ENCODE measurements around the gene RBM6. TPM values are rescaled to one million over a fixed set of nuclear protein-coding genes. Genes with fewer than 3 reads are reported as not detected.

The RBM6 gene
- total and polyA plus RNA-seq, 7 donors, result 21.6 to 42.8 (median 29.8) TPM

DNA sequence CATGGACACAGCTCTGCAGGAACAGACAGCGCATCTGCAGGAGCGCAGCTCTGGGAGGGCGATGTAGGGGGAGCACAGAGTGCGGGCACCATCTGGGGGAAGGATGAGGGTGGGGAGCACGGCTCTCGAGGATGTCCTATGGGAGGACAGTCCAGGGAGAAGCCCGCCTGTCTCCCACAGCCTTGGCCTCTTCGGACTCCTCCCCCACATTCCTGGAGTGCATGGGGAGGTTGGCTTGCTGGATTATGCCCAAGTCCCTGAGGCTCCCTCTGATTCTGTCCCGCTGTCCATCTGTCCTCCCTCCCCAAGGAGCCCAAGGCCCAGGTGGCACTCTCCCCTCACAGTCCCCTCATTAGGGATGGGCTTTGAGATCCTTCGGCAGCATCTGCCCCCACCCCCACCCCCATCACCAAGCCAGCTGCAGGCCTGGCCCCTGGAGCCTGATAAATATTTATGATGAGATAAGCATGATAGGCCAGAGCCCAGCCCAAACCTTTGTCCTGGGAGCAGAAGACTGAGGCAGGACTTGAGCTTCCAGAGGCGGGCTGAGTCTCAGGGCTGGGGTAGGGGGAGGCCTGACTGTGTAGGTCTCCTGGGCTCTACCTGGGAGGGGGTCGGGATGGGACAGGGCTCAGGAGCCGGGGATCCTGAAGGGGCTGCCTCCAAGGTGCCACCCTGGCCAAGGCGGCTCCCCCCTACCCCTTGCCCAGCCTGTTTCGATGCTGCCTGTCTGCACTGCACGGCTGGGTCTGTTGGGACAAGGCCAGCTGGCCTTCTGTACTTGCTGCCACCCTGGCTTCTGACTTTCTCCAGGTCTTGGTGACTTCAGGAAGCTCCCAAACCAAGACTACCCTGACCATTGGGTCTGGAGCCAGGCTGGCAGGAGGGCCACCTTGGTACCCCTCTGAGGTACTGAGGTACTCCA is 186.6 kb downstream of the RBM6 start:
- TF ChIP-seq, protein P1, sequence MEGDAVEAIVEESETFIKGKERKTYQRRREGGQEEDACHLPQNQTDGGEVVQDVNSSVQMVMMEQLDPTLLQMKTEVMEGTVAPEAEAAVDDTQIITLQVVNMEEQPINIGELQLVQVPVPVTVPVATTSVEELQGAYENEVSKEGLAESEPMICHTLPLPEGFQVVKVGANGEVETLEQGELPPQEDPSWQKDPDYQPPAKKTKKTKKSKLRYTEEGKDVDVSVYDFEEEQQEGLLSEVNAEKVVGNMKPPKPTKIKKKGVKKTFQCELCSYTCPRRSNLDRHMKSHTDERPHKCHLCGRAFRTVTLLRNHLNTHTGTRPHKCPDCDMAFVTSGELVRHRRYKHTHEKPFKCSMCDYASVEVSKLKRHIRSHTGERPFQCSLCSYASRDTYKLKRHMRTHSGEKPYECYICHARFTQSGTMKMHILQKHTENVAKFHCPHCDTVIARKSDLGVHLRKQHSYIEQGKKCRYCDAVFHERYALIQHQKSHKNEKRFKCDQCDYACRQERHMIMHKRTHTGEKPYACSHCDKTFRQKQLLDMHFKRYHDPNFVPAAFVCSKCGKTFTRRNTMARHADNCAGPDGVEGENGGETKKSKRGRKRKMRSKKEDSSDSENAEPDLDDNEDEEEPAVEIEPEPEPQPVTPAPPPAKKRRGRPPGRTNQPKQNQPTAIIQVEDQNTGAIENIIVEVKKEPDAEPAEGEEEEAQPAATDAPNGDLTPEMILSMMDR (IDR thresholded peaks at IDR 0.05), result no peak
- ATAC-seq (no peak), DNase-seq (peak in 1 of 2 donors; percentile 49)
- Histone ChIP-seq H3K4me3 (no peak overlapping the region), H3K4me1 (peaks cover 4% of the 10 kb centered on the region), H3K27me3 (ENCODE audit: insufficient read depth in 3 of 3, low read length in 2 of 3) (no peaks in the 10 kb centered on the region), H3K27ac (no peak overlapping the region), H3K36me3 (ENCODE audit: insufficient read depth in 1 of 2, low read depth in 1 of 2) (no peaks in the 10 kb centered on the region), H3K9me3 (no peaks in the 10 kb centered on the region)
- intact Hi-C loops (cut with DNase I), result no loop called here
- 53 to 67% (median 62%) methylated on average over 16 of the region's 16 CpGs for WGBS, 3 donors

Other genes with a start within 250 kb of the RBM6 start
- under 1 TPM in 1 of 4 donors, not detected in 3; 0.36 TPM for gene AMIGO3, start 220.5 kb upstream of the RBM6 start, total RNA-seq
- gene AMIGO3, start 220.5 kb upstream of the RBM6 start, polyA plus RNA-seq, result under 1 TPM; 0.38 to 0.94 (median 0.49) TPM
- gene GMPPB, start 216.2 kb upstream of the RBM6 start, total RNA-seq, result 10 to 100 TPM in 2 of 4 donors, 1 to 10 TPM in 2; 9.3 to 14.5 (median 11.1) TPM
- 10 to 100 TPM; 12.5 to 30.7 (median 22.2) TPM for gene GMPPB, start 216.2 kb upstream of the RBM6 start, polyA plus RNA-seq
- 10 to 100 TPM; 11.6 to 16.1 (median 13.1) TPM for gene IP6K1, start 153.6 kb upstream of the RBM6 start, total RNA-seq
- gene IP6K1, start 153.6 kb upstream of the RBM6 start, polyA plus RNA-seq, result 10 to 100 TPM in 1 of 3 donors, 1 to 10 TPM in 2; 9.1 to 15.5 (median 9.5) TPM
- not detected for gene CDHR4, start 140.3 kb upstream of the RBM6 start, total RNA-seq
- gene CDHR4, start 140.3 kb upstream of the RBM6 start, polyA plus RNA-seq, result under 1 TPM in 2 of 3 donors, not detected in 1; 0.03 to 0.28 TPM
- 10 to 100 TPM in 1 of 4 donors, 1 to 10 TPM in 3; 2.2 to 20.1 (median 3.6) TPM for gene INKA1, start 136.9 kb upstream of the RBM6 start, total RNA-seq
- 1 to 10 TPM; 2.4 to 5.2 (median 3.6) TPM for gene INKA1, start 136.9 kb upstream of the RBM6 start, polyA plus RNA-seq
- gene UBA7, start 126.2 kb upstream of the RBM6 start, total RNA-seq, result 10 to 100 TPM in 1 of 4 donors, 1 to 10 TPM in 3; 4.9 to 10.4 (median 7.3) TPM
- gene UBA7, start 126.2 kb upstream of the RBM6 start, polyA plus RNA-seq, result 1 to 10 TPM; 3.3 to 4.2 (median 4.1) TPM
- gene TRAIP, start 83.6 kb upstream of the RBM6 start, total RNA-seq, result 1 to 10 TPM in 2 of 4 donors, under 1 TPM in 2; 0.36 to 1.2 (median 0.81) TPM
- 1 to 10 TPM; 1.3 to 4.6 (median 2.0) TPM for gene TRAIP, start 83.6 kb upstream of the RBM6 start, polyA plus RNA-seq
- not detected for gene CAMKV, start 70.2 kb upstream of the RBM6 start, total RNA-seq
- gene CAMKV, start 70.2 kb upstream of the RBM6 start, polyA plus RNA-seq, result under 1 TPM in 1 of 3 donors, not detected in 2; 0.09 TPM
- 1 to 10 TPM in 1 of 4 donors, under 1 TPM in 3; 0.39 to 1.7 (median 0.70) TPM for gene MST1R, start 36.3 kb upstream of the RBM6 start, total RNA-seq
- gene MST1R, start 36.3 kb upstream of the RBM6 start, polyA plus RNA-seq, result under 1 TPM; 0.38 to 0.95 (median 0.57) TPM
- 10 to 100 TPM; 13.7 to 15.9 (median 15.0) TPM for gene MON1A, start 10.3 kb upstream of the RBM6 start, total RNA-seq
- 10 to 100 TPM; 19.3 to 37.8 (median 28.3) TPM for gene MON1A, start 10.3 kb upstream of the RBM6 start, polyA plus RNA-seq
- 10 to 100 TPM; 35.6 to 61.4 (median 55.2) TPM for gene RBM5, start 148.8 kb downstream of the RBM6 start, total RNA-seq
- gene RBM5, start 148.8 kb downstream of the RBM6 start, polyA plus RNA-seq, result 10 to 100 TPM; 30.7 to 35.0 (median 31.1) TPM
- 10 to 100 TPM in 3 of 4 donors, 1 to 10 TPM in 1; 7.0 to 13.7 (median 12.3) TPM for gene SEMA3F, start 215.2 kb downstream of the RBM6 start, total RNA-seq
- gene SEMA3F, start 215.2 kb downstream of the RBM6 start, polyA plus RNA-seq, result 1 to 10 TPM; 4.7 to 7.6 (median 6.8) TPM

Data from psoas muscle (tissue), 8 donors.